WTC11 (cell line): ENCODE measurements around the gene CABLES1. TPM values are rescaled to one million over a fixed set of nuclear protein-coding genes. Genes with fewer than 3 reads are reported as not detected.

Experiments used
- ATAC-seq: fragments of 200-7000 bp; cut with Tn5 transposase; 2 replicates; pipeline ENCODE4 v1.10.0; 2021; ENCODE audit warnings: mild to moderate bottlenecking, moderate library complexity
- CTCF ChIA-PET: fragments of 300-600 bp; sonication (Branson Sonifier 250); formaldehyde crosslinking; loops from one replicate; lab custom pipeline; 2021; ENCODE audit warnings: antibody characterized with exemption; lab: Charles Lee
- POLR2A ChIA-PET: fragments of 350-600 bp; sonication (Branson Sonifier 250); formaldehyde crosslinking; loops from one replicate; lab custom pipeline; 2021; ENCODE audit warnings: antibody characterized with exemption; lab: Charles Lee
- DNase-seq: peaks from one replicate; pipeline ENCODE4 v3.0.0; 2021; ENCODE audit warnings: low spot score
- H3K27ac Mint-ChIP-seq: 2 replicates; pipeline ENCODE4 v1.8.0; 2021; ENCODE audit warnings: mixed read lengths
- H3K27me3 Mint-ChIP-seq: 2 replicates; pipeline ENCODE4 v1.8.0; 2021; ENCODE audit warnings: low read depth, mild to moderate bottlenecking, moderate library complexity, mixed read lengths
- H3K36me3 Mint-ChIP-seq: 2 replicates; pipeline ENCODE4 v1.8.0; 2021; ENCODE audit warnings: mixed read lengths
- H3K4me1 Mint-ChIP-seq: 2 replicates; pipeline ENCODE4 v1.8.0; 2022; ENCODE audit warnings: mixed read lengths
- H3K4me3 Mint-ChIP-seq: 2 replicates; pipeline ENCODE4 v1.8.0; 2021; ENCODE audit warnings: mild to moderate bottlenecking, moderate library complexity, mixed read lengths
- H3K9me3 Mint-ChIP-seq: 2 replicates; pipeline ENCODE4 v1.8.0; 2021; ENCODE audit warnings: mixed read lengths
- CBFB ChIP-seq: sonication (generic); formaldehyde crosslinking; IDR thresholded peaks from 2 replicates; pipeline ENCODE4 v1.8.1; 2022; ENCODE audit warnings: mild to moderate bottlenecking, low read depth, missing genetic modification reagents
- EMX1 ChIP-seq: fragments of 250-450 bp; sonication (Bioruptor Pico); IDR thresholded peaks from 2 replicates; pipeline ENCODE4 v1.8.0; 2021; ENCODE audit warnings: mild to moderate bottlenecking
- ESRRA ChIP-seq: sonication (generic); formaldehyde crosslinking; IDR thresholded peaks from 2 replicates; pipeline ENCODE4 v1.8.1; 2022; ENCODE audit warnings: mild to moderate bottlenecking, missing genetic modification reagents, borderline replicate concordance
- FOXJ3 ChIP-seq: sonication (generic); formaldehyde crosslinking; IDR thresholded peaks from 2 replicates; pipeline ENCODE4 v1.9.0; 2021; ENCODE audit warnings: missing genetic modification reagents, mild to moderate bottlenecking, borderline replicate concordance
- GABPB1 ChIP-seq: sonication (generic); formaldehyde crosslinking; IDR thresholded peaks from 2 replicates; pipeline ENCODE4 v1.8.1; 2023; ENCODE audit warnings: mild to moderate bottlenecking, missing genetic modification reagents
- GTF2I ChIP-seq: fragments of 250-450 bp; sonication (Bioruptor Pico); conservative IDR thresholded peaks from 2 replicates; pipeline ENCODE4 v1.4.0; 2021; ENCODE audit warnings: mild to moderate bottlenecking
- JUN ChIP-seq: sonication (generic); formaldehyde crosslinking; IDR thresholded peaks from 2 replicates; pipeline ENCODE4 v1.8.0; 2023; ENCODE audit warnings: mild to moderate bottlenecking, missing genetic modification reagents
- MXD4 ChIP-seq: fragments of 250-450 bp; sonication (Bioruptor Pico); IDR thresholded peaks from 2 replicates; pipeline ENCODE4 v1.8.0; 2021; ENCODE audit warnings: mild to moderate bottlenecking, moderate library complexity, borderline replicate concordance
- NR2C2 ChIP-seq: sonication (generic); formaldehyde crosslinking; IDR thresholded peaks from 2 replicates; pipeline ENCODE4 v1.8.0; 2022; ENCODE audit warnings: mild to moderate bottlenecking, missing genetic modification reagents
- ZNF671 ChIP-seq: fragments of 250-450 bp; sonication (Bioruptor Pico); IDR thresholded peaks from 2 replicates; pipeline ENCODE4 v1.8.0; 2021; ENCODE audit warnings: mild to moderate bottlenecking
- total RNA-seq: library from RNA; stranded (reverse); gene quantifications from 3 replicates; pipeline ENCODE4 v1.2.3, GENCODE V29; 2021
- TF ChIP-seq, protein P1 (sequence below): sonication (generic); formaldehyde crosslinking; IDR thresholded peaks from 2 replicates; pipeline ENCODE4 v1.8.1; 2023; ENCODE audit warnings: mild to moderate bottlenecking, missing genetic modification reagents, borderline replicate concordance
- TF ChIP-seq, protein P2 (sequence below): sonication (generic); formaldehyde crosslinking; IDR thresholded peaks from 2 replicates; pipeline ENCODE4 v1.8.1; 2023; ENCODE audit warnings: mild to moderate bottlenecking, missing genetic modification reagents, moderate library complexity
- TF ChIP-seq, protein P3 (sequence below): sonication (generic); formaldehyde crosslinking; IDR thresholded peaks from 2 replicates; pipeline ENCODE4 v1.8.0; 2023; ENCODE audit warnings: missing genetic modification reagents, mild to moderate bottlenecking, borderline replicate concordance
- TF ChIP-seq, protein P4 (sequence below): sonication (generic); formaldehyde crosslinking; IDR thresholded peaks from 2 replicates; pipeline ENCODE4 v1.8.1; 2022; ENCODE audit warnings: mild to moderate bottlenecking, moderate library complexity, missing genetic modification reagents
- TF ChIP-seq, protein P5 (sequence below): sonication (generic); formaldehyde crosslinking; IDR thresholded peaks from 2 replicates; pipeline ENCODE4 v1.8.1; 2023; ENCODE audit warnings: mild to moderate bottlenecking, missing genetic modification reagents
- TF ChIP-seq, protein P6 (sequence below): sonication (generic); formaldehyde crosslinking; IDR thresholded peaks from 2 replicates; pipeline ENCODE4 v1.8.0; 2022; ENCODE audit warnings: mild to moderate bottlenecking, missing genetic modification reagents

Gene CABLES1
- total RNA-seq, 1 experiment from 2014 or later = 17.0 TPM

DNA sequence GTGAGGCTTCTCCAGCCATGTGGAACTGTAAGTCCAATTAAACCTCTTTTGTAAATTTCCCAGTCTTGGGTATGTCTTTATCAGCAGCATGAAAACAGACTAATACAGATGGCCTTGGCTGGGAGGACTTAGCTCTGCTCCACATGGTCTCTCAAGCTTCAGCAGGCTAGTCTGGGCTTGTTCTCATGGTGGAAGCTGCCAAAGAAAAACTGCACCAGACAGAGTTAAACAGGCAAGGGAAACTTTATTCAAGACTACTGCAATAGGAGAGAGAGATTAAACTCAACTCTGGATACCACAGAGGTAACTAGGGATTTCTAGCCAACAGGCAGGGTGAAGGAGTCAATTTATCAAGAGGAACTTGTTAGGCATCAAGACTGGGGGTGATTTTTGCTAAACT lies 142.1 kb downstream of the CABLES1 start (continued):
- TF ChIP-seq, protein P1, sequence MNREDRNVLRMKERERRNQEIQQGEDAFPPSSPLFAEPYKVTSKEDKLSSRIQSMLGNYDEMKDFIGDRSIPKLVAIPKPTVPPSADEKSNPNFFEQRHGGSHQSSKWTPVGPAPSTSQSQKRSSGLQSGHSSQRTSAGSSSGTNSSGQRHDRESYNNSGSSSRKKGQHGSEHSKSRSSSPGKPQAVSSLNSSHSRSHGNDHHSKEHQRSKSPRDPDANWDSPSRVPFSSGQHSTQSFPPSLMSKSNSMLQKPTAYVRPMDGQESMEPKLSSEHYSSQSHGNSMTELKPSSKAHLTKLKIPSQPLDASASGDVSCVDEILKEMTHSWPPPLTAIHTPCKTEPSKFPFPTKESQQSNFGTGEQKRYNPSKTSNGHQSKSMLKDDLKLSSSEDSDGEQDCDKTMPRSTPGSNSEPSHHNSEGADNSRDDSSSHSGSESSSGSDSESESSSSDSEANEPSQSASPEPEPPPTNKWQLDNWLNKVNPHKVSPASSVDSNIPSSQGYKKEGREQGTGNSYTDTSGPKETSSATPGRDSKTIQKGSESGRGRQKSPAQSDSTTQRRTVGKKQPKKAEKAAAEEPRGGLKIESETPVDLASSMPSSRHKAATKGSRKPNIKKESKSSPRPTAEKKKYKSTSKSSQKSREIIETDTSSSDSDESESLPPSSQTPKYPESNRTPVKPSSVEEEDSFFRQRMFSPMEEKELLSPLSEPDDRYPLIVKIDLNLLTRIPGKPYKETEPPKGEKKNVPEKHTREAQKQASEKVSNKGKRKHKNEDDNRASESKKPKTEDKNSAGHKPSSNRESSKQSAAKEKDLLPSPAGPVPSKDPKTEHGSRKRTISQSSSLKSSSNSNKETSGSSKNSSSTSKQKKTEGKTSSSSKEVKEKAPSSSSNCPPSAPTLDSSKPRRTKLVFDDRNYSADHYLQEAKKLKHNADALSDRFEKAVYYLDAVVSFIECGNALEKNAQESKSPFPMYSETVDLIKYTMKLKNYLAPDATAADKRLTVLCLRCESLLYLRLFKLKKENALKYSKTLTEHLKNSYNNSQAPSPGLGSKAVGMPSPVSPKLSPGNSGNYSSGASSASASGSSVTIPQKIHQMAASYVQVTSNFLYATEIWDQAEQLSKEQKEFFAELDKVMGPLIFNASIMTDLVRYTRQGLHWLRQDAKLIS = no peak
- TF ChIP-seq, protein P2, sequence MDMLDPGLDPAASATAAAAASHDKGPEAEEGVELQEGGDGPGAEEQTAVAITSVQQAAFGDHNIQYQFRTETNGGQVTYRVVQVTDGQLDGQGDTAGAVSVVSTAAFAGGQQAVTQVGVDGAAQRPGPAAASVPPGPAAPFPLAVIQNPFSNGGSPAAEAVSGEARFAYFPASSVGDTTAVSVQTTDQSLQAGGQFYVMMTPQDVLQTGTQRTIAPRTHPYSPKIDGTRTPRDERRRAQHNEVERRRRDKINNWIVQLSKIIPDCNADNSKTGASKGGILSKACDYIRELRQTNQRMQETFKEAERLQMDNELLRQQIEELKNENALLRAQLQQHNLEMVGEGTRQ = no peak

DNA sequence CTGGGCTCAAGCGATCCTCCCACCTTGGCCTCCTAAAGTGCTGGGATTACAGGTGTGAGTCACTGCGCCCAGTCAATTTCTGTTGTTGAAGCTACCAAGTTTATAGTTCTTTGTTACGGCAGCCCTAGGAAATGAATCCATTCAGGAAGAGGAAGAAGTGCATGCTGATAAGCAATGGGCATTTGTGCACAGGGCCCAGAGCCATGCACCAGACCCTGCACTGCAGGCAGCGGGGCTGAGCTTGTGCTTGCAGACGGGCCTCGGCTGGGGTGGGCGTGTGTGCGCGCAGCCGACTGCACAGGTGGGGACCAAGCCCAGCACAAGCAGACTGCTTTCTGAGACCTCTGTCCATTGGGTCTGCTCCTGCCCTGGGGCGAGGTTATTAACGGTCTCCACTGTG lies 144.6 kb downstream of the CABLES1 start:
- peaks cover 20% of the 10 kb centered on the region for H3K36me3 Mint-ChIP-seq
- POLR2A ChIA-PET = no interaction called here
- H3K4me3 Mint-ChIP-seq = no peak overlapping the region
- CTCF ChIA-PET = interaction anchor here (2.3 kb wide), 1 partner anchor 72 kb away, joined by 8 read pairs; no protein-coding TSS in a partner anchor
- H3K27me3 Mint-ChIP-seq = peaks cover 9% of the 10 kb centered on the region; the same call in 1 of the 2 replicates
- ATAC-seq (no peak), DNase-seq (no peak)
- TF ChIP-seq NR2C2 (CRISPR knock-in tag) = no peak
- TF ChIP-seq, all 79 proteins: peak for 0
- H3K9me3 Mint-ChIP-seq = peaks cover 23% of the 10 kb centered on the region
- no peak overlapping the region for H3K27ac Mint-ChIP-seq
- H3K4me1 Mint-ChIP-seq = peaks cover 37% of the 10 kb centered on the region

DNA sequence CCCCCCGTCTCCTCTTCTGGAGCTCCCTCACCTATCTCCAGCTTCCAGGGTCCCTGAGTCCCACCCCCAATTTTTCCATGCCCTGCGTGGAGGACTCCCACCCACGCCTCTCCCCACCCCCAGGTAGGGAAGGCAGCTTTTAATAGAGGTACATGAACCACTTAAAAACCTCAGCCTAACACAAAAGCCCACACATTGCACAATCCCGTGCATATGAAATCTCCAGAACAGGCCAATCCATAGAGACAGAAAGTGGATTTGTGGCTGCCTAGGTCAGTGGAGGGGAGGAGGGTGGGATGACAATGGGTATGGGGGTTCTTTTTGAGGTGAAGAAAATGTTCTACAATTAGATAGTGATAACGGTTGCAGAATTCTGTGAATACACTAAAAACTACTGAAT lies 145.6 kb downstream of the CABLES1 start:
- ChIA-PET POLR2A (no interaction called here), CTCF (interaction anchor here (2.3 kb wide), 1 partner anchor 73 kb away, joined by 8 read pairs; no protein-coding TSS in a partner anchor)
- Mint-ChIP-seq H3K27ac (no peak overlapping the region; the same call in 1 of the 2 replicates), H3K4me1 (peaks cover 46% of the 10 kb centered on the region), H3K27me3 (peaks cover 9% of the 10 kb centered on the region; the same call in 1 of the 2 replicates), H3K9me3 (peaks cover 20% of the 10 kb centered on the region), H3K36me3 (peaks cover 20% of the 10 kb centered on the region), H3K4me3 (no peak overlapping the region)
- DNase-seq (no peak), ATAC-seq (no peak)
- TF ChIP-seq ZNF671 (CRISPR knock-in tag) = no peak
- no peak for TF ChIP-seq GABPB1
- TF ChIP-seq CBFB = no peak
- no peak for TF ChIP-seq GTF2I (CRISPR knock-in tag)
- TF ChIP-seq ESRRA (CRISPR knock-in tag) = no peak
- no peak for TF ChIP-seq JUN (CRISPR knock-in tag)
- TF ChIP-seq, protein P3, sequence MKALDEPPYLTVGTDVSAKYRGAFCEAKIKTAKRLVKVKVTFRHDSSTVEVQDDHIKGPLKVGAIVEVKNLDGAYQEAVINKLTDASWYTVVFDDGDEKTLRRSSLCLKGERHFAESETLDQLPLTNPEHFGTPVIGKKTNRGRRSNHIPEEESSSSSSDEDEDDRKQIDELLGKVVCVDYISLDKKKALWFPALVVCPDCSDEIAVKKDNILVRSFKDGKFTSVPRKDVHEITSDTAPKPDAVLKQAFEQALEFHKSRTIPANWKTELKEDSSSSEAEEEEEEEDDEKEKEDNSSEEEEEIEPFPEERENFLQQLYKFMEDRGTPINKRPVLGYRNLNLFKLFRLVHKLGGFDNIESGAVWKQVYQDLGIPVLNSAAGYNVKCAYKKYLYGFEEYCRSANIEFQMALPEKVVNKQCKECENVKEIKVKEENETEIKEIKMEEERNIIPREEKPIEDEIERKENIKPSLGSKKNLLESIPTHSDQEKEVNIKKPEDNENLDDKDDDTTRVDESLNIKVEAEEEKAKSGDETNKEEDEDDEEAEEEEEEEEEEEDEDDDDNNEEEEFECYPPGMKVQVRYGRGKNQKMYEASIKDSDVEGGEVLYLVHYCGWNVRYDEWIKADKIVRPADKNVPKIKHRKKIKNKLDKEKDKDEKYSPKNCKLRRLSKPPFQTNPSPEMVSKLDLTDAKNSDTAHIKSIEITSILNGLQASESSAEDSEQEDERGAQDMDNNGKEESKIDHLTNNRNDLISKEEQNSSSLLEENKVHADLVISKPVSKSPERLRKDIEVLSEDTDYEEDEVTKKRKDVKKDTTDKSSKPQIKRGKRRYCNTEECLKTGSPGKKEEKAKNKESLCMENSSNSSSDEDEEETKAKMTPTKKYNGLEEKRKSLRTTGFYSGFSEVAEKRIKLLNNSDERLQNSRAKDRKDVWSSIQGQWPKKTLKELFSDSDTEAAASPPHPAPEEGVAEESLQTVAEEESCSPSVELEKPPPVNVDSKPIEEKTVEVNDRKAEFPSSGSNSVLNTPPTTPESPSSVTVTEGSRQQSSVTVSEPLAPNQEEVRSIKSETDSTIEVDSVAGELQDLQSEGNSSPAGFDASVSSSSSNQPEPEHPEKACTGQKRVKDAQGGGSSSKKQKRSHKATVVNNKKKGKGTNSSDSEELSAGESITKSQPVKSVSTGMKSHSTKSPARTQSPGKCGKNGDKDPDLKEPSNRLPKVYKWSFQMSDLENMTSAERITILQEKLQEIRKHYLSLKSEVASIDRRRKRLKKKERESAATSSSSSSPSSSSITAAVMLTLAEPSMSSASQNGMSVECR = no peak
- TF ChIP-seq MXD4 (CRISPR knock-in tag) = no peak
- TF ChIP-seq, protein P4, sequence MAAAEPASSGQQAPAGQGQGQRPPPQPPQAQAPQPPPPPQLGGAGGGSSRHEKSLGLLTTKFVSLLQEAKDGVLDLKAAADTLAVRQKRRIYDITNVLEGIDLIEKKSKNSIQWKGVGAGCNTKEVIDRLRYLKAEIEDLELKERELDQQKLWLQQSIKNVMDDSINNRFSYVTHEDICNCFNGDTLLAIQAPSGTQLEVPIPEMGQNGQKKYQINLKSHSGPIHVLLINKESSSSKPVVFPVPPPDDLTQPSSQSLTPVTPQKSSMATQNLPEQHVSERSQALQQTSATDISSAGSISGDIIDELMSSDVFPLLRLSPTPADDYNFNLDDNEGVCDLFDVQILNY (CRISPR knock-in tag) = no peak
- no peak for TF ChIP-seq EMX1 (CRISPR knock-in tag)
- no peak for TF ChIP-seq FOXJ3 (CRISPR knock-in tag)
- TF ChIP-seq, protein P5, sequence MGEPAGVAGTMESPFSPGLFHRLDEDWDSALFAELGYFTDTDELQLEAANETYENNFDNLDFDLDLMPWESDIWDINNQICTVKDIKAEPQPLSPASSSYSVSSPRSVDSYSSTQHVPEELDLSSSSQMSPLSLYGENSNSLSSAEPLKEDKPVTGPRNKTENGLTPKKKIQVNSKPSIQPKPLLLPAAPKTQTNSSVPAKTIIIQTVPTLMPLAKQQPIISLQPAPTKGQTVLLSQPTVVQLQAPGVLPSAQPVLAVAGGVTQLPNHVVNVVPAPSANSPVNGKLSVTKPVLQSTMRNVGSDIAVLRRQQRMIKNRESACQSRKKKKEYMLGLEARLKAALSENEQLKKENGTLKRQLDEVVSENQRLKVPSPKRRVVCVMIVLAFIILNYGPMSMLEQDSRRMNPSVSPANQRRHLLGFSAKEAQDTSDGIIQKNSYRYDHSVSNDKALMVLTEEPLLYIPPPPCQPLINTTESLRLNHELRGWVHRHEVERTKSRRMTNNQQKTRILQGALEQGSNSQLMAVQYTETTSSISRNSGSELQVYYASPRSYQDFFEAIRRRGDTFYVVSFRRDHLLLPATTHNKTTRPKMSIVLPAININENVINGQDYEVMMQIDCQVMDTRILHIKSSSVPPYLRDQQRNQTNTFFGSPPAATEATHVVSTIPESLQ (CRISPR knock-in tag) = no peak
- TF ChIP-seq, protein P6, sequence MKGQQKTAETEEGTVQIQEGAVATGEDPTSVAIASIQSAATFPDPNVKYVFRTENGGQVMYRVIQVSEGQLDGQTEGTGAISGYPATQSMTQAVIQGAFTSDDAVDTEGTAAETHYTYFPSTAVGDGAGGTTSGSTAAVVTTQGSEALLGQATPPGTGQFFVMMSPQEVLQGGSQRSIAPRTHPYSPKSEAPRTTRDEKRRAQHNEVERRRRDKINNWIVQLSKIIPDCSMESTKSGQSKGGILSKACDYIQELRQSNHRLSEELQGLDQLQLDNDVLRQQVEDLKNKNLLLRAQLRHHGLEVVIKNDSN (CRISPR knock-in tag) = no peak
